Measurements from ENCODE around the gene RAET1L.
"Not testable (repeated sequence)": the region's sequence is repeated elsewhere in the genome, so short reads cannot be mapped to it uniquely, and the experiment has no call there.

The RAET1L gene

GRCh38 chr6:149990212-149990660 is 35.1 kb downstream of the RAET1L start:
- DNase-seq, result no peak

GRCh38 chr6:149988550-149989346 is 36.6 kb downstream of the RAET1L start:
- no peak for DNase-seq

GRCh38 chr6:149987602-149988107 is 37.7 kb downstream of the RAET1L start:
- no peak for DNase-seq

GRCh38 chr6:149985481-149985937 is 39.8 kb downstream of the RAET1L start:
- no peak for DNase-seq

- DNase-seq, result no peak
Observed at GRCh38 chr6:149984773-149985172, 40.6 kb downstream of the RAET1L start.

GRCh38 chr6:149983145-149983544 is 42.2 kb downstream of the RAET1L start:
- no peak for DNase-seq

- DNase-seq, result no peak
Observed at GRCh38 chr6:149979293-149979692, 46.0 kb downstream of the RAET1L start.

GRCh38 chr6:149978610-149979009 is 46.7 kb downstream of the RAET1L start:
- DNase-seq, result no peak

GRCh38 chr6:149977221-149977620 is 48.1 kb downstream of the RAET1L start:
- no peak for DNase-seq

- DNase-seq, result no peak
Observed at GRCh38 chr6:149975400-149975799, 49.9 kb downstream of the RAET1L start.

GRCh38 chr6:149974825-149975224 is 50.5 kb downstream of the RAET1L start:
- DNase-seq, result no peak

GRCh38 chr6:149974394-149974793 is 50.9 kb downstream of the RAET1L start:
- DNase-seq, result not testable (repeated sequence)

- no peak for DNase-seq
Observed at GRCh38 chr6:149969635-149970034, 55.7 kb downstream of the RAET1L start.

GRCh38 chr6:149968909-149969308 is 56.4 kb downstream of the RAET1L start:
- not testable (repeated sequence) for DNase-seq

All from activated T-cell treated with anti-CD3 and anti-CD28 coated beads for 4 hours (primary cell).